GM18870 (cell line): ENCODE data around the gene ITGB1.
"Not testable (repeated sequence)": the region's sequence is repeated elsewhere in the genome, so short reads cannot be mapped to it uniquely, and the experiment has no call there.

ENCODE experiments used
- ATAC-seq: cut with Tn5 transposase; IDR thresholded peaks from one replicate; pipeline ENCODE4 v1.9.1; 2021; ENCODE audit warnings: moderate library complexity; ENCODE audit not compliant: unreplicated experiment

Gene ITGB1

DNA sequence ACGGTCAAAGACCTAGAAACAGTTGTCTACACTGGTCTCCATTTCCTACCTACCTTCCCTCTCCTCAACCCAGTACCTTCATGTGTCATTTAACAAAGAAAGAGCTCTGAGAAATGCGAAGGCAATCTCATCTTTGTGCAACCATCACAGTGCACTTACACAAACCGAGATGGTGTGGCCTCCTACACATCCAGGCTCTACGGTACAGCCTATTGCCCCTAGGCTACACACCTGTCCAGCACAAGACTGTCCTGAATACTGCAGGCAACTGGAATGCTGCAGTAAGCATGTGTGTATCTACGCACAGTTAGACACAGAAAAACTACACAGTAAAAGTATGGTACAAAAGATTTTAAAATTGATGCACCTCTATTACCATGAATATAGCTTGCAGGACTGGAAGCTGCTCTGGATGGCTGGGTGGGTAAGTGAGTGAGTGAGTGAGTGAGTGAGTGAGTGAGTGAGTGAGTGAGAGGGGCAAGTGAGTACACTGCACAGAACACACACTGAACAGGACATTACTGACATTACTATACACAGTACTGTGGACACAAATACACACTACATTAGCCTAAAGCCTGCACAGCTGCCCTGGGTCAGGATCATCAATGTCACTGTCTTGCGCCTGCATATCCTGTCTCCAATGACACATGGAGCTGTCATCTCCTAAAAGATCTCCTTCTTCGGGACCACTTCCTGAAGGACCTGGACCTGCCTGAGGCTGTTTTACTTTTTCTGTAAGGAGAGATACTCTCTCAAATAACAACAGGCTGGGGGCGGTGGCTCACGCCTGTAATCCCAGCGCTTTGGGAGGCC, 18.5 kb downstream of the ITGB1 start:
- ATAC-seq, result no peak

DNA sequence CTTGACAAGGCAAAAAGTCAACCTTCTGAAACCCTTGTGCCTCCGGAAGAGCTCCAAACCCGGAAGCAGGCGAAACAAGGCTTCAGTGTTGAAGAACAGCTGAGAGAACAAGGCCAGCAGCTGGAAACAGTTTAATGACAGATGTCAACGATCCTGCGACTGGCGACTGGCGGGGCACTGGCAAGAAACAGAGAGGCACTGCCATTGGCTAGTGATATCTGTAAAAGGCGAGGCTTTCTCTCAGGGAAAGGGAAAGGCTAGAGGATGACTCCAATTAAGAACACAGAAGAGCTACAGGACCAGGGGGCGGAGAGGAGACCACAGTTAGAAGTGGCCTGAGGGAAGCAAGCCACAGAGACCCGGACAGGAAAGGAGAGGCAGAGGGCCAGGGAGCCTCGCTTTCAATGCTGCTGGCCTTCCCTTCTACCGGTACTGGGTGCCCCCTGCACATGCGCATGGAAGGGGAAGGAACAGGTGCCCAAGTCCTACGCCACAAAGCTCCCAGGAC, 19.4 kb downstream of the ITGB1 start:
- ATAC-seq, result no peak

DNA sequence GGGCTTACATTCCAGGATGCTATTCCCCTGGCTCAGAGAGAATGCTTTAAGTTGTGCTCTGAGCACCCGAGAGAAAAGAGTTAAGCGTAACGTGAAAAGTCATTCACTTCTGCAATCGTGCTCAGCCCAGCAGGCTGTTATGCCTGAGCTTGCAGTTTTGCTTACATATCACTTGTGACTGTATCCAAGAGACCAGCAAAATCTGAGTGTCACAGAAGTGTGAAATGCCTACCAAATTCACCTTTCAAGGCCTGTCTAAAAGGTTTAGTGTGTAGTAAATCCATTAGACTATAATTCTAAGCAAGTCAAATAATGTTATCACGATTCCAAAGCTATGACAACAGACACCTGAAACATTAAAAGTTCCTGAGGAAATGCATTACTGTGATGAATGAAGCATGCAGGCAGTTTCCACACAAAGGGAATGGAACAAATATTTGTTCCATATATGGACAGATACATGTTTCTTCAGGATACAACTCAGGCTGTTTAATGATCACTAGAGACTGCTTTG, 20.1 kb downstream of the ITGB1 start:
- ATAC-seq, result no peak

DNA sequence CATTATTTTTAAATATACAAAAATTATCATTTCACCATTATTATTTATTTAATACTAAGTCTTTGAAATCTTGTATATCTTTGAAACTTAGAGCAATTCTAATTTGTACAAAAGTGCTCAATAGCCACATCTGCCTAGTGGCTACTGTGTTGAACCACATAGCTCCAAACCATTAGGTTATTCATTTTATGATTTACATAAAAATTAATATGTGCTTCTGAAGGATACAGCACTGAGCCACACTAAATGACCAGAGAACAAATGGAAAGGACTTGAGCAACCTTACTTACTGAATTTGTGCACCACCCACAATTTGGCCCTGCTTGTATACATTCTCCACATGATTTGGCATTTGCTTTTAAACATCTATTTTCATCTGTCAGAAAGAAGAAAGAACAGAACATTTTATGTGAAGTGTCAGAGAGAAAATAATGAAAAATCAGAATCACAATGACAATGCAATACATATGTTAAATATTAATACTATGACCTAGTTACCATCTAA, 25.8 kb downstream of the ITGB1 start:
- no peak for ATAC-seq

DNA sequence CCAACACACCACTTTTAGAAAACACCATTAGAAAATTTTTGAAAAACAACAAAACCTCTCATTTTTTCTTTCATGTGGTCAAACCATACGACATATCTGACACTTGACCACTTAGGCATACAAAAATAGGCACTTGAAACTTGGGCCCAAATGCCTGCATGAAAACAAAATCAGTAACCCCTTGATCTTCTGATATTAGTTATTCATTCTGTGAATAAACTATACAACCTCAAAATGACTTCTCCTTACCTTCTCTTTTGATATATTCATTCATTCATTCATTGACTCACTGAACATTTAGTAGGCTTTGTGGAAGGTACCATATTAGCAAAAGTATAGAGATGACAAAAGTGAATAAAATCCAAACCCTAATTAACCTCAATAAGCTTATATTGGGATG, 26.4 kb downstream of the ITGB1 start:
- no peak for ATAC-seq

DNA sequence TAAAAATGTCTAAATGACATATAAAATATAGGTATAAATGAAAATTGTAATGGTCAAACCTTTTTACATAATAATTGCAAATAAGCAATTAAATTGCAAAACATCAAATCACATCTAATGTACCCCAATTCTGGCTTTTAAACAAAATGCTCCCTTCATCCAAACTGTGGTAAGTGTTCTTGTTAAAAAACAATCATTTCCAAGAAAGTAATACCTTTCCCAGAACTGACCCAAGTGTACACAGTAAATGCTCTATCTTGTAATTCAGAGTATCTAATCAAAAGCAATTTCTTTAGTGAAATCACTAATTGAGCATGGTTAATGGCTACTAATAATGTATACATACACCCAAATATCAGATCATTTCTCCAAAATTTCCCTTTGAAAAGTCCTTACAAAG, 28.0 kb downstream of the ITGB1 start:
- no peak for ATAC-seq

DNA sequence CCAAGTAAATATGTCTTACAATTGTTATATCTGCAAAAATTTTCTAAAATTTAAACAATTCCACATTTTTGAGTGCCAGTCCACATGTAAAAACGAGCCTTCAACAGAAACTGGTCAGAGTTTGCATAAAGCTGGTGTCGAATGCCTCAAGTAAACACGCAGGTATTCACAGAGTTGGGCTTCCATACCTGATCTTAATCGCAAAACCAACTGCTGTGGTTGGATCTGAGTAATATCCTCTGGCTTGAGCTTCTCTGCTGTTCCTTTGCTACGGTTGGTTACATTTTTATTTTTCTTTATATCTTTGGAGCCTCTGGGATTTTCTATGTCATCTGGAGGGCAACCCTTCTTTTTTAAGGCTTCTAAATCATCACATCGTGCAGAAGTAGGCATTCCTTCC, 28.4 kb downstream of the ITGB1 start:
- ATAC-seq, result no peak

DNA sequence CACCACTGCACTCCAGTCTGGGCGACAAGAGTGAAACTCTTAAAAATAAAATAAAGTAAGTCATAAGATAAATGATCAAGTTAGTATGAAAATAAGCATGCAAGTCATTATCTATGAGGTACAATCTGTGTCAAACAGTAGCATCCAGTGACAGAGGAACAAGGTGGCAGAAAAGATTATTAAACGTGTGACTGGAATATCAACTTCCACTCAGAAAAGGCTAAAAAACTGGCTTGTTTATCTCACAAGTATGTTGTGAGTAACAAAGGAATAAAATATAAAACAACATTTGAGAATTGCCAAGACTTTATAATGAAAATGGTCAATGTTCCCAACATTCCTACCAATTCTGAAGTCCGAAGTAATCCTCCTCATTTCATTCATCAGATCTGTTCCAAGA, 30.3 kb downstream of the ITGB1 start:
- ATAC-seq, result no peak

DNA sequence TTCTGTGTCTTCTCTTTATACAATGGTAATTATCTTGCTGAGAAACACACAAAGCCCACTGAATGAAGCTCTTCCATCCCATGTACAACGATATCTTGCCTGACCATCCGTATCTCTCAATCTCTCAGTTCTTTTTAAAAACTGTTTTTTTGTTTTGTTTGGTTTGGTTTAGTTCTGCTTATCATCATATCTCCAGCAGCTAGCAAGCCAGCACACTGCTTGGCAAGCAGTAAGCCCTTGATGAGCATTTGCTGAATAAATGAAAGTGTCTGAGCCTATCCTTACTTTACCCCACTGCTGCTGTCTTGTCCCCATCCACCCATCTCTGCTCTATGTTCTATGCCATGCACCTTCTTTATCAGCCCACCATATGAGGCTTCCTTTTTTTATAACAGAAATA, 34.2 kb downstream of the ITGB1 start:
- ATAC-seq, result no peak

DNA sequence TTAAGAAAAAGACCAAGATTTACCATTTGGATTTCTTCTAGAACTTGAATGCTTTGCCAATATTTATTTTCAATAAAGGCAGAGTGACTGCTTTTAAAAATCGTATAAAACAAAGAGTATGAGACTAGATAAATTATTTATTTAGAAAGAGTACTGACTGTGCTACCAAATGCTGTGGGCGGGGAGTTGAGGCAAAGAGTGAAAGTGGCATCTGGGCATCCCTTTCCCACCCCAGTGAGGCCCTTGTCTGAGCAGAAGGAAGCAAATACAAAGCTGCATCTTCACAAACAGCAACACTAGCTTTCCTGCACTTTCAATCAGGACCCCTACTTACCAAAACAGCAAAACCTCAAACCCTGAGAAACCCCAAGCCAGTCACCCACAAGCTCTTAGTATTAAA, 34.9 kb downstream of the ITGB1 start:
- no peak for ATAC-seq

DNA sequence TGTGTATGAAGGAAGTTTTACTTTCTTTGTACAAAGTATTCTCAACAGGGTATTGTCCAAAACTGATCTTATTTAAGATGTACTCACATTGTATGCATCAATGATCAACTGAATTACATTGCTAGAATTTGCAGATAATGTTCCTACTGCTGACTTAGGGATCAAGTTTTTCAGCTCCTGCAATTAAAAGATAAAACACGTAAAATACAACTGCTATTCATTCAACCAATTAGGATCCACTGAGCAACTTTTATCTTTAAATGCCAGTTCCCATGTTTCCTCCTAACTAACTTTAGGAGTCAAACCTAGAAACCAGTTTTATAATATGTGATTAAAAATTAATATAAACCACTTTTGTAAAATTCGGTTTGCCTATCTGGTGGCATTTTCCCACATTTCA, 35.9 kb downstream of the ITGB1 start:
- no peak for ATAC-seq

DNA sequence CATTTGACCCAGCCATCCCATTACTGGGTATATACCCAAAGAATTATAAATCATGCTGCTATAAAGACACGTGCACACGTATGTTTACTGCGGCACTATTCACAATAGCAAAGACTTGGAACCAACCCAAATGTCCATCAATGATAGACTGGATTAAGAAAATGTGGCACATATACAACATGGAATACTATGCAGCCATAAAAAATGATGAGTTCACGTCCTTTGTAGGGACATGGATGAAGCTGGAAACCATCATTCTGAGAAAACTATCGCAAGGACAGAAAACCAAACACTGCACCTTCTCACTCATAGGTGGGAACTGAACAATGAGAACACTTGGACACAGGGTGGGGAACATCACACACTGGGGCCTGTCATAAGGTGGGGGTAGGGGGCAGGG, 40.2 kb downstream of the ITGB1 start:
- not testable (repeated sequence) for ATAC-seq

DNA sequence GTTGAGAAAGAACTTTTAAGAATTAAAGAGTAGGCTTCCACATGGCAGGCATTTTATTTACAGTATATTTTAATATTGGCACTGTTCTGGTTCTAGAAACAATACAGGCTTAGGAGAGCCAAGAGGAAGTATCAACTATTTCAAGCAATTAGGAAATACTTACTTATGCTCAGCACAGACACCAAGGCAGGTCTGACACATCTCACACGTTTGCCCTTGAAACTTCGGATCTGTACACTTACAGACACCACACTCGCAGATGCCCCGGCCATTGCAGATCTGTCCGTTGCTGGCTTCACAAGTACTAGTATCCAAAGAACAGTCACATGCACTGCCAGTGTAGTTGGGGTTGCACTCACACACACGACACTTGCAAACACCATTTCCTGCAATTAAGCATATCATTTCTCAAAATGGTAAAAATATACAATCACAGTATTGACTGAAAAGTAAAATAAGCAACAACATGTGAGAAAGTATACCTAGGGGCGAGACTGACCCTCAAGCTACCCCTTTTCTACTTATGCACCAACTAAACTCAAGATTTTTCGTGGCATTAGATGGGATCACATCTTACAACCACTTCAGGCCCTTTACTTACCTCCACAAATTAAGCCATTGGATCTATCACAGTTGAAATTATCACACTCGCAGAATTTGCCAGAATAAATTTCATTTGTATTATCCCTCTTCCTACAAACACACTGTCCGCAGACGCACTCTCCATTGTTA, 46.6 kb downstream of the ITGB1 start:
- ATAC-seq, result no peak

DNA sequence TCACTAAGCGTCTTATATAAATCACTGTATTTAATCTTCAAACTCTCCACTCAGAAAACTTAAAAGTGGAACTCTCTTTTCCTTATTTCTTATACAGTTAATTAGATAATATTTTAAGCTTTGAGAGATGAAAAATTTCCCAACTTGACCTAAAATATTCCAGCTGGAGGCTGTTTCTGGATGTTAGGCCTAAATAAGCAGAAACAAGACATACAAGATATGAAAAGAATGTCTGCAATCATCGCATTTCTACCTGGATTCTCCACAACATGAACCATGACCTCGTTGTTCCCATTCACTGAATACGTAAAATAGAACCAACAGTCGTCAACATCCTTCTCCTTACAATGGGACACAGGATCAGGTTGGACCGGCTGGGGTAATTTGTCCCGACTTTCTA, 48.1 kb downstream of the ITGB1 start:
- not testable (repeated sequence) for ATAC-seq

DNA sequence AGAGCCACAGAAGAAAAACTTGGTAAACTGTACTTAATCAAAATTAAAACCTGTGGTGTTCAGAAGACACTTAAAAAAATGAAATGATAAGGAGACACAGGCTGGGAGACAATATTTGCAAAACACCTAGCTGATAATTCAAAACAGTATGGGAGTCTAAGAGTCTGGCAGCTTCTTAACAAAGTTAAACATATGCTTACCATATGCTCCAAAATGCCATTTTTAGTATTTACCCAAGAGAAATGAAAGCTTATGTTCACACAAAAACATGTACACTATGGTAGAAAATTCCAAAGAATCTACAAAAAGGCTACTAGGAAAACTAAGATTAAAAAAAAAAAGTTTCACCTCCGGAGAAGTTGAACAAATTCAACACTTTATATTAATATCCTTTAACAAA, 48.6 kb downstream of the ITGB1 start:
- ATAC-seq, result no peak

DNA sequence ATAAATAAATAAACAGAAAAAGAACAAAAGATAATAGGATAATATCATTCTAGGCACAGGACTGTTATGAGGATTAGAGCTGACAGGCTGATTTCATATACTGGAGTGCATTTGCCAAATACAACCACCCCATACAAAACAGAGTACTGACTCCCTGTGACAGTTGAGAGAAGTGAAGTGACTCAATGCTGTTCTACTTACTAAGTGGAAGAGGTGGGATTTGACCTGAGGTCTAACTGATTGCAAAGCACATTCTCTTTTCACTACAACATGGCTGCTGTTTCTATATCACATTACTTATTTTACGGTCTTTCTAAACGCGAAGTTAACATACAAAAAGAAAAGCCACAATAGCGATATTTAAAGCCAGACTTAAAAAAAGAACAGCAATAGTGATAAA, 51.4 kb downstream of the ITGB1 start:
- no peak for ATAC-seq

DNA sequence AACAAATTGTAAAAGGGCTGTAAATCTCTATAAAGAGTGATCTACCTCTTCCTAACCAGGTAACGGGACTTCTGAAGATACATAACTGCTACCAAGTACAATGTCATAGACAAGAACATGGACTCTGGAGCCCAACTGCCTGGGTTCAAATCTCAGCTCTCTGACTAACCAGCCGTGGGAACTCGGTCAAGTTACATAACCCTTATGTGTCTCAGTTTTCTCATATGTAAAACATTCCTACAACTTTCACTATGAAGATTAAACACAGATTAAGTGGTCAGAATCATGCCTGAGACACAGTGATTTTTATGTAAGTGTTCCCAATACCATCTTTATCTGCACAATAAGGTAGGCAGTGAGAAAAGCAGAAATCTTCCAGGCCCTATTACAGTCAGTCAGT, 52.6 kb downstream of the ITGB1 start:
- no peak for ATAC-seq

DNA sequence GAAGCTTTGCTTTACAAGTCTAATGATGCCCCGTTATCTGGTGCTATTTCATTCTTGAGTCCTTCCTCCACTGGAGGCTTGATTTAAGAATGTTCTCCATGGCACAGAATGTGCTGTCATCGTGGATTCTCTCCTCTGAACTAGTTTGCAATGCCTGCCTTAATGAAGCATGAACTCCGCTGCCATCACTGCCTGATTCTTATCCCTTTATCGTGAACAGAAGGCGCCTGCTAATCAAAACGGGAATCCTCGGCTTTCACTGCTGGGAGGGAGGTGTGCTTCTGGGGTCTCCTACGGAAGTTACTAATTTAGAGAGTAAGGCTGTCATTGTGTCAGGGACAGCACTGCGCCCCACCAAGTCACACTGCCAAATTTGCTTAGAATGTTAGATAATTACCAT, 56.2 kb downstream of the ITGB1 start:
- no peak for ATAC-seq

DNA sequence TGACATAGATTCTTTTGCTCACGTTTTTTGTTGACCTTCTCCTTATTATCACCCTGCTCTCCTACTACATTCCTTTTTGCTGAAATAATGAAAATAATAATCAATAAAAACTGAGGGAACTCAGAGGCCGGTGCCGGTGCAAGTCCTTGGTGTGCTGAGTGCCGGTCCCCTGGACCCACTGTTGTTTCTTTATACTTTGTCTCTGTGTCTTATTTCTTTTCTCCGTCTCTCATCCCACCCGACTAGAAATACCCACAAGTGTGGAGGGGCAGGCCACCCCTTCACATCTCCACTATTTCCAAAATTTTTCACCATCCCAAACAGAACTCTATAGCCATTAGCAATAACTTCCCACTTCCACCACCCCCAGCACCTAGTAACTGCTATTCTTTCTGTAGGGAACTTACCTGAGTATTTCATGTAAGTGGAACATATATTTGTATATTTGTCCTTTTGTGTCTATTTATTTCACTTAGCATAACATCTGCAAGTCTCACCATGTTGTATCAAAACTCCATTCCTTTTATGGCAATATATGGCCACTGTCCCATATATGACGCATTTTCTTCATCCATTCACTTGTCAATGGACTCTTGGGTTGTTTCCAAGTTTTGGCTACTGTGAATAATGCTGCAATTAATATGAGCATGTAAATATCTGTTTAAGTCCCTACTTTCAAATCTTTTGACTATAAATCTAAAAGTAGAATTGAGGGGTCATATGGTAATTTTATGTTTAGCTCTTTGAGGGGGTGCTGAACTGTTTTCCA, 62.6 kb downstream of the ITGB1 start:
- not testable (repeated sequence) for ATAC-seq

DNA sequence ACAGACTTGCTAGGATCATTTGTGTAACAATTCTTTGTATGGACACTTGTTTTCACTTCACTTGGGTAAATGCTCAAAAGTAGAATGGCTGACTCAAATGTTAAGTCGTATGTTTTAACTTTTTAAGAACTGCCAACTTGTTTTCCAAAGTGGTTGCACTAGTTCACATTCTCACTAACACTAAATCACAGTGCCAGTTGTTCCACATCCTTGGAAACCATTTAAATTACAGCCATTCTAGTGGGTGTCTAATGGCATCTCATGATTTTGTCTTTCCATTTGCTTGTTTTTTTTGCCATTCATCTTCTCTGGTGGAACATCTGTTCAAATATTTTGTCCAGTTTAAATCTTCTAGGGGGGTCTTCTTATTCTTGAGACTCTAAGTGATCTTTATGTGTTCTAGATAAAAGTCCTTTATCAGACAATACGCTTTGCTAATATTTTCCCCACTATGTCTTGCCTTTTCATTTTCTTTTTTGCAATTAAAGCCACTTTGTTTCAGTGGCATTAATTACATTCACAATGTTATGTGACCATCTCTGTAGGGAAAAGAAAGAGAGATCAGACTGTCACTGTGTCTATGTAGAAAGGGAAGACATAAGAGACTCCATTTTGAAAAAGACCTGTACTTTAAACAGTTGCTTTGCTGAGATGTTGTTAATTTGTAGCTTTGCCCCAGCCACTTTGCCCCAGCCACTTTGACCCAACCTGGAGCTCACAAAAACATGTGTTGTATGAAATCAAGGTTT, 63.9 kb downstream of the ITGB1 start:
- no peak for ATAC-seq
